Body of pancreas (tissue), 4 donors: ENCODE data around the gene ADGRD1. TPM values are rescaled to one million over a fixed set of nuclear protein-coding genes. Genes with fewer than 3 reads are reported as not detected.

Experiments used
- ATAC-seq: fragments of 150-250 bp; one replicate; pipeline ENCODE4 v1.9.1; 2016
- DNase-seq, 4 donors: peaks; one replicate each; pipeline ENCODE4 v3.0.0-alpha.2; 2019
- H3K27ac ChIP-seq, 4 donors: fragments of 200-600 bp; sonication (generic); 1 replicate in 3 of 4; 2 replicates in 1 of 4; pipeline versions ENCODE4 v1.5.1 to v1.6.1; 2016 to 2019; ENCODE audit warnings: mild to moderate bottlenecking in 1 of 4, mixed read lengths in 1 of 4, moderate library complexity in 1 of 4
- H3K27me3 ChIP-seq, 2 donors: fragments of 200-600 bp; sonication (generic); one replicate each; pipeline ENCODE4 v1.6.0; 2016; ENCODE audit warnings: mild to moderate bottlenecking in 1 of 2
- H3K36me3 ChIP-seq, 2 donors: fragments of 200-600 bp; sonication (generic); replicated peaks in 1 of 2; 2 replicates each; pipeline ENCODE4 v1.5.1; 2016; ENCODE audit warnings: low read depth in 2 of 2; ENCODE audit not compliant: insufficient read depth in 1 of 2
- H3K4me1 ChIP-seq: fragments of 200-600 bp; sonication (generic); one replicate; pipeline ENCODE4 v1.6.0; 2016
- H3K4me3 ChIP-seq, 2 donors: fragments of 200-600 bp; sonication (generic); 1 replicate in 1 of 2; 2 replicates in 1 of 2; pipeline ENCODE4 v1.5.1; 2016 to 2019
- H3K9me3 ChIP-seq, 3 donors: fragments of 200-600 bp; sonication (generic); 1 replicate in 2 of 3; 2 replicates in 1 of 3; pipeline ENCODE4 v1.5.1; 2016
- CTCF ChIP-seq, 7 experiments: fragments of 450-650 bp in 4 of 7; fragments of 200-600 bp in 3 of 7; sonication (generic) in 3 of 7; IDR thresholded peaks; one replicate each; pipeline ENCODE4 v1.5.1; 2016 to 2019; ENCODE audit warnings: antibody characterized with exemption in 7 of 7
- POLR2A ChIP-seq, 3 donors: fragments of 450-650 bp; IDR thresholded peaks; one replicate each; pipeline ENCODE4 v1.6.1; 2016; ENCODE audit warnings: antibody characterized with exemption in 3 of 3, mild to moderate bottlenecking in 2 of 3
- WGBS, 2 donors: methylation state at CpG; one replicate each; pipeline ENCODE4 v1.1.5; 2017; 5-methylcytosine and 5-hydroxymethylcytosine counted together
- intact Hi-C: fragments of 100-400 bp; cut with DNase I; formaldehyde crosslinking; loops from one replicate; pipeline ENCODE4 v1.15.1; 2023
- total RNA-seq, 2 donors: library from RNA; depleted of rRNA; stranded (reverse); fragments of >200 nt; gene quantifications; one replicate each; pipeline ENCODE4 v1.1.0, GENCODE V29; 2016

The ADGRD1 gene
- total RNA-seq, 2 donors from 2014 or later, result 4.4 to 4.9 TPM

- H3K27ac ChIP-seq, result no peak overlapping the region
- H3K4me3 ChIP-seq, result no peak overlapping the region
These were observed 3.0 kb downstream of the ADGRD1 start for GRCh38 chr12:130956456-130957303.

DNA sequence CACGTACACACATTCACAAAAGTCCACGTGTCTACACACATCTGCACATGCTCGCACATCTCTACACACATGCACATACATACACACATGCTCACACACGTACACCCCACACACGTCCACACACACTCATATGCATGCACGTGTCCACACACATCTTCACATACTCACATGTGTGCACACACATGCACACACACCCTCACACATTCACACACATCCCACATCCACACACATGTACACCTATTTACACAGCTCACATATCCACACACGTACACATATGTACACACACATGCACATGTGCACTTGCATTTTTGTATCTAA lies 3.6 kb downstream of the ADGRD1 start:
- Histone ChIP-seq H3K27me3 (no peaks in the 10 kb centered on the region), H3K4me3 (no peak overlapping the region), H3K36me3 (no peaks in the 10 kb centered on the region), H3K27ac (no peak overlapping the region), H3K4me1 (peaks cover 21% of the 10 kb centered on the region), H3K9me3 (no peaks in the 10 kb centered on the region)
- ATAC-seq (no peak), DNase-seq (no peak)
- WGBS, 2 donors, result 83 to 87% methylated on average over 7 of the region's 7 CpGs
- TF ChIP-seq POLR2A (IDR thresholded peaks at IDR 0.05) (no peak), CTCF (IDR thresholded peaks at IDR 0.05) (no peak)
- intact Hi-C loops, result no loop called here

More at GRCh38 chr12:130956456-130957303, 3.0 kb downstream of the ADGRD1 start:
- Histone ChIP-seq H3K36me3 (no peaks in the 10 kb centered on the region), H3K4me1 (peaks cover 21% of the 10 kb centered on the region), H3K27me3 (no peaks in the 10 kb centered on the region), H3K9me3 (no peaks in the 10 kb centered on the region)
- ATAC-seq (no peak), DNase-seq (no peak)
- intact Hi-C loops, result no loop called here
- 92% methylated on average over 14 of the region's 14 CpGs for WGBS, 2 donors
- TF ChIP-seq CTCF (IDR thresholded peaks at IDR 0.05), result no peak
- TF ChIP-seq POLR2A (IDR thresholded peaks at IDR 0.05), result no peak

GRCh38 chr12:130958557-130959140 lies 4.9 kb downstream of the ADGRD1 start:
- Histone ChIP-seq H3K4me1 (peaks cover 19% of the 10 kb centered on the region), H3K36me3 (no peaks in the 10 kb centered on the region), H3K4me3 (no peak overlapping the region), H3K27ac (no peak overlapping the region), H3K9me3 (no peaks in the 10 kb centered on the region), H3K27me3 (no peaks in the 10 kb centered on the region)
- intact Hi-C loops, result no loop called here
- ATAC-seq (no peak), DNase-seq (no peak)
- WGBS, 2 donors, result 85 to 87% methylated on average over 25 to 26 of the region's 26 CpGs
- TF ChIP-seq CTCF (IDR thresholded peaks at IDR 0.05) (no peak), POLR2A (IDR thresholded peaks at IDR 0.05) (no peak)

GRCh38 chr12:130959632-130960031 lies 5.9 kb downstream of the ADGRD1 start:
- H3K27me3 ChIP-seq, result no peaks in the 10 kb centered on the region
- no peak overlapping the region for H3K4me3 ChIP-seq
- 81 to 82% methylated on average over 8 of the region's 8 CpGs for WGBS, 2 donors
- no peak overlapping the region for H3K27ac ChIP-seq
- DNase-seq (no peak), ATAC-seq (no peak)
- intact Hi-C loops, result no loop called here
- no peaks in the 10 kb centered on the region for H3K9me3 ChIP-seq
- TF ChIP-seq CTCF (IDR thresholded peaks at IDR 0.05) (no peak), POLR2A (IDR thresholded peaks at IDR 0.05) (no peak)
- no peaks in the 10 kb centered on the region for H3K36me3 ChIP-seq
- peaks cover 9% of the 10 kb centered on the region for H3K4me1 ChIP-seq
